Fibroblast of pulmonary artery (primary cell): ENCODE results near the gene WEE2.
A peak's percentile ranks its signal among the peaks of the same experiment; 100 is the strongest.

ENCODE experiments used
- DNase-seq: peaks from one replicate; pipeline ENCODE4 v3.0.0-alpha.2; 2010; ENCODE audit warnings: low read depth
- H3K4me3 ChIP-seq: replicated peaks from 2 replicates; pipeline ENCODE4 v1.5.1; 2011; ENCODE audit warnings: low read depth, mild to moderate bottlenecking, control low read depth, low read length, moderate library complexity
- TF ChIP-seq, protein P1 (sequence below): IDR thresholded peaks from 2 replicates; pipeline ENCODE4 v1.5.1; 2011; ENCODE audit warnings: mild to moderate bottlenecking, control low read depth, low read length, inconsistent platforms; ENCODE audit errors: missing control alignments

The WEE2 gene

DNA sequence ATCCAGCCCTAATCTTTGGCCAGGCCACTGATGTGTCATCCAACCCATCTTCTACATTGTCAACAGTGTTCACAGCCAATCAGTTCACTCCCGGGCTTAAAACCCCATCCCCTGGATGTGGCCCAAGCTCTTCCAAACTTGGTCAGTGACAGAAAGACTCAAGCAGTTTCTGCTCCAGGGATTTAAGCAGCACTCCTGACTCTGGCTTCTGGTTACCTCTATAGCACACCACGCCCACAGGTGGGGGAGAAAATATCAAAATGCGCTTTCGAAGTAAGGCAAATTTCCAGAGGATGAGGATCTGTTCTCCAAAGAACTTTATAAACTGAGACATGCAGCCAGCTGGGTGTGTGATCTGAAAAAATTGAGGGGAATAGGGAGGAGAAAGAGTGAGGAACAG is 42.1 kb upstream of the WEE2 start:
- TF ChIP-seq, protein P1, sequence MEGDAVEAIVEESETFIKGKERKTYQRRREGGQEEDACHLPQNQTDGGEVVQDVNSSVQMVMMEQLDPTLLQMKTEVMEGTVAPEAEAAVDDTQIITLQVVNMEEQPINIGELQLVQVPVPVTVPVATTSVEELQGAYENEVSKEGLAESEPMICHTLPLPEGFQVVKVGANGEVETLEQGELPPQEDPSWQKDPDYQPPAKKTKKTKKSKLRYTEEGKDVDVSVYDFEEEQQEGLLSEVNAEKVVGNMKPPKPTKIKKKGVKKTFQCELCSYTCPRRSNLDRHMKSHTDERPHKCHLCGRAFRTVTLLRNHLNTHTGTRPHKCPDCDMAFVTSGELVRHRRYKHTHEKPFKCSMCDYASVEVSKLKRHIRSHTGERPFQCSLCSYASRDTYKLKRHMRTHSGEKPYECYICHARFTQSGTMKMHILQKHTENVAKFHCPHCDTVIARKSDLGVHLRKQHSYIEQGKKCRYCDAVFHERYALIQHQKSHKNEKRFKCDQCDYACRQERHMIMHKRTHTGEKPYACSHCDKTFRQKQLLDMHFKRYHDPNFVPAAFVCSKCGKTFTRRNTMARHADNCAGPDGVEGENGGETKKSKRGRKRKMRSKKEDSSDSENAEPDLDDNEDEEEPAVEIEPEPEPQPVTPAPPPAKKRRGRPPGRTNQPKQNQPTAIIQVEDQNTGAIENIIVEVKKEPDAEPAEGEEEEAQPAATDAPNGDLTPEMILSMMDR, result no peak
- no peak overlapping the region for H3K4me3 ChIP-seq
- no peak for DNase-seq

DNA sequence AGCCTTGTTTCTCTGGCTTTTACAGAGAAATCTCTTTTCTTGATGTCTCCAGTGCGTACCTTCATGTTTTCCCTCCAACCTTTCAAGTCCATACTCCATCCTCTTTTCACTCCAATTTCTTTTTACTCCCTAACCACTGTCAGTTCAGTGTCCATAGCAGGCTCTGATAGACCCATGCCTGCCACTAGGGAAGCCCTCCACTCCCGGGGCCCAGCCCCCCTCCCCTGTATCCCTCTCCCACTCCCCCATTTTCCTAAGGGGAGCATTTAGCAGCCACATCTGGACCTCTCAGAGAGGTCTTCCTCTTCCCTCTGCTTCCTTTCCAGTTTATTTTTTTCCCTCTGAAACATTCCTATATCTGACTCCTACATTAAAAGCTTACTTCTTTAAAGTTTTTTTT is 39.3 kb upstream of the WEE2 start:
- DNase-seq, result no peak
- H3K4me3 ChIP-seq, result no peak overlapping the region
- TF ChIP-seq, protein P1, result no peak

DNA sequence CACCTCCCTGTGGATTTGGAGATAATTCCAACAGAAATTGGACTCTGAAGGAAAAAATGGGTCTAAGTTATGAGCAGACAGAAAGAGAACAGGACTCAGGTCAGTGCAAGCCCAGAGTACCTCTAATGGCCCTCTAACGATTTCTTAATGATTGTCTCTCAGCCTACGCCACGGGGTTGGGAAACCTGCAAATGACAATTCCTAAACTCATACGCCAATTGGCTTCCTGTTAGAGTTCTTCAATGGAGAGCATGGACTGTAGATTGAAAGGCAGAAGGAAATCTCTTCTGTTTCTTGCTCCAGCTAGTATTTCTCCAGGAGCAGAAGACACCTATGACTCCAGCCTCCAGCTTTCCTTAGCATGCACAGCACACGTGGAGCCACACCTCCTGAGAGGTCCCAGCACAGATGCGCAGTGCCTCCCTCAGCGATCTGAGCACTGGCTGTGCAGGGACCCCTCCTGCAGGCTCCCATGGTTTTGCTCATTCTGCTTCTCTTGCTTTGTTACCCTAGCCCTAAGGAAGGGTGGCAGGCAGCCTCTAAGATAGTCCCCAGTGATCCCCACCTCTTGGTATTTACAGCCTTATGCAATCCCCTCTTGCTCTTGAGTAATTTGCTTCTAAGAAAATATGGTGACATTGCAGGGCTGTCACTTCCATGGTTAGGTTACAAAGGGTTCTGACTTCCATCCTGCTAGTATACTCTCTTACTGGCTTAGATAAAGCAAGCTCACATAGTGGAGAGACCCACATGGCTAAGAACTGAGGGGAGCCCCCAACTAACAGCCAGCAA is 36.3 kb upstream of the WEE2 start:
- no peak overlapping the region for H3K4me3 ChIP-seq
- TF ChIP-seq, protein P1, result no peak
- DNase-seq, result peak; percentile 14

DNA sequence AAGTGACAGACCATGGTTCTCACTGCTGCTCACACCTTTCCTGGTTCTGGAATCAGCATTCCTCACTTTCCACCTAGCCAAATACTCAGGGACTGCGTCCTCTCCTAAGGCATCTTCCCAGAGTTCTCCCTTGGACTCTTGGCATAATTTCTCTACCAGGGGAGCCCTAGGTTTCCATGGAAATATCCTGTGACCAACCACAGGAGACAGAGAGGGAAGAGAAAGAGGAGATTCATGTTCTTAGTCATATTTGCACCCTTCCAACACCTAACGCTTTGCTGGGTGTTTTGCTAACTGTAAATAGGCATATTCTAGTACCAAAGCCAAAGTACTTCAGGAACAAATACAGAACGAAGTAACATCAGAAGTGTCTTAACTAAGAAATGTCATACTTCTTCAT is 34.8 kb upstream of the WEE2 start:
- TF ChIP-seq, protein P1, result no peak
- no peak for DNase-seq
- H3K4me3 ChIP-seq, result no peak overlapping the region

DNA sequence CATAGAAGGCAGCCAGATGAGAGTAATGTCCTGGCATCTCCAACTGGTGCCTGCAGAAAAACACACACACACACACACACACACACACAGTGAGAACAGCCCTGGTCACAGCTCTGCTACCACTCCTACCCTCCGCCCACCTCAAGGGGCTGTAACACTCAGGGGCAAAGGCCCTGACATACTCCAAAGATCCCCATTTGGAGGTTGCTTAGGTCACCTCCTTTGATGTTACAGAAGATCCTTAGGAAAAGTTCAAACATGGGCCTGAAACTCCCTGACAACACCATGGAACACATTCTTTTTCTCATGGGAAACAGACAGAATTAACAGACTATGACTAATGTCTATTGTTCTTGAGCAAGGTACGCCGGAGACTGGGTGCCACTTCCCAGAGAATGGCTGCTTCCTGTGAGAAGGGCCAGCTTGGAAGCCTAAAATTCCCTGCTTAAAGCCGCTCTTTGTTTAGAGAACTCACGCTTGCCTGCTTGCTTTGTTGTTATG is 33.9 kb upstream of the WEE2 start:
- TF ChIP-seq, protein P1, result no peak
- peak; percentile 93 for DNase-seq
- H3K4me3 ChIP-seq, result no peak overlapping the region

DNA sequence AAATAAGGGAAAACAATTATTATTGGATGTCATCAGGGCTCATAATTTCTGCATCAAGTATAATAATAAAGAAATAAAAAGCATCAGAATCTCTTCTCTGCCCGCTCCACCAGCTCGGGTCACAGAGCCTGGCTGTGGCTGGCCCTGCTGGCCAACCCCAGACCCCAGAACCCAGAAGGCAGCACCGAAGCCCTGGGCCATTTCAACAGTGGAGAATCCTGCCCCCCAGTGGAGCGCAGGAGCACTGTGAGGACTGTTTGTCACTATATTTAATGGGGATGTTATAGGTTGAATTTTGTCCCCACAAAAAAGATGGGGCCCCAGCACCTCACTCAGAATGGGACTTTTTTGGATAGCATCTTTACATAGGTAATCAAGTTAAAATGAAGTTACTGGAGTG is 33.5 kb upstream of the WEE2 start:
- no peak overlapping the region for H3K4me3 ChIP-seq
- TF ChIP-seq, protein P1, result peak; percentile 39
- DNase-seq, result no peak
